ENCODE measurements around the gene SHISA9.

The SHISA9 gene

GRCh38 chr16:12879812-12880211, 21.6 kb upstream of the SHISA9 start:
- Mint-ChIP-seq H3K27me3 (peaks cover 17% of the 10 kb centered on the region), H3K4me1 (no peaks in the 10 kb centered on the region), H3K27ac (ENCODE audit: low read depth) (no peak overlapping the region), H3K4me3 (no peak overlapping the region), H3K36me3 (ENCODE audit: insufficient read depth) (no peaks in the 10 kb centered on the region), H3K9me3 (no peaks in the 10 kb centered on the region)
- ATAC-seq (replicated peaks; ENCODE audit: extremely low read depth, poor library complexity, severe bottlenecking), result no peak
- no peak for DNase-seq (ENCODE audit: low spot score in 2 of 2)

- no peak overlapping the region for H3K27ac Mint-ChIP-seq (ENCODE audit: low read depth)
- no peaks in the 10 kb centered on the region for H3K36me3 Mint-ChIP-seq (ENCODE audit: insufficient read depth)
- H3K4me1 Mint-ChIP-seq, result no peaks in the 10 kb centered on the region
- ATAC-seq (replicated peaks; ENCODE audit: extremely low read depth, poor library complexity, severe bottlenecking) (no peak), DNase-seq (ENCODE audit: low spot score in 2 of 2) (no peak)
- H3K27me3 Mint-ChIP-seq, result peaks cover 17% of the 10 kb centered on the region
- H3K4me3 Mint-ChIP-seq, result no peak overlapping the region
- H3K9me3 Mint-ChIP-seq, result no peaks in the 10 kb centered on the region
These were observed 20.2 kb upstream of the SHISA9 start for GRCh38 chr16:12881182-12881581.

- Mint-ChIP-seq H3K27me3 (peaks cover 16% of the 10 kb centered on the region), H3K4me1 (no peaks in the 10 kb centered on the region), H3K27ac (ENCODE audit: low read depth) (no peak overlapping the region), H3K36me3 (ENCODE audit: insufficient read depth) (no peaks in the 10 kb centered on the region), H3K4me3 (no peak overlapping the region), H3K9me3 (no peaks in the 10 kb centered on the region)
- ATAC-seq (replicated peaks; ENCODE audit: extremely low read depth, poor library complexity, severe bottlenecking) (no peak), DNase-seq (ENCODE audit: low spot score in 2 of 2) (no peak)
These were observed 19.7 kb upstream of the SHISA9 start for GRCh38 chr16:12881740-12882139.

- Mint-ChIP-seq H3K4me1 (no peaks in the 10 kb centered on the region), H3K27ac (ENCODE audit: low read depth) (no peak overlapping the region), H3K4me3 (no peak overlapping the region), H3K36me3 (ENCODE audit: insufficient read depth) (no peaks in the 10 kb centered on the region), H3K9me3 (no peaks in the 10 kb centered on the region), H3K27me3 (peaks cover 18% of the 10 kb centered on the region)
- ATAC-seq (replicated peaks; ENCODE audit: extremely low read depth, poor library complexity, severe bottlenecking), result no peak
- no peak for DNase-seq (ENCODE audit: low spot score in 2 of 2)
These were observed 15.7 kb upstream of the SHISA9 start for GRCh38 chr16:12885742-12886141.

GRCh38 chr16:12891836-12892235, 9.6 kb upstream of the SHISA9 start:
- DNase-seq (ENCODE audit: low spot score in 2 of 2), result no peak
- no peak overlapping the region for H3K27ac Mint-ChIP-seq (ENCODE audit: low read depth)

GRCh38 chr16:12893050-12893750, 8.2 kb upstream of the SHISA9 start:
- Mint-ChIP-seq H3K4me3 (no peak overlapping the region), H3K27me3 (peaks cover 21% of the 10 kb centered on the region), H3K4me1 (no peaks in the 10 kb centered on the region), H3K9me3 (no peaks in the 10 kb centered on the region), H3K27ac (ENCODE audit: low read depth) (no peak overlapping the region), H3K36me3 (ENCODE audit: insufficient read depth) (no peaks in the 10 kb centered on the region)
- DNase-seq (ENCODE audit: low spot score in 2 of 2) (no peak), ATAC-seq (replicated peaks; ENCODE audit: extremely low read depth, poor library complexity, severe bottlenecking) (no peak)

More at GRCh38 chr16:12891836-12892235, 9.6 kb upstream of the SHISA9 start:
- H3K9me3 Mint-ChIP-seq, result no peaks in the 10 kb centered on the region
- H3K36me3 Mint-ChIP-seq (ENCODE audit: insufficient read depth), result no peaks in the 10 kb centered on the region
- H3K4me3 Mint-ChIP-seq, result no peak overlapping the region
- peaks cover 31% of the 10 kb centered on the region for H3K27me3 Mint-ChIP-seq
- no peaks in the 10 kb centered on the region for H3K4me1 Mint-ChIP-seq
- no peak for ATAC-seq (replicated peaks; ENCODE audit: extremely low read depth, poor library complexity, severe bottlenecking)

GRCh38 chr16:12896562-12896961, 4.8 kb upstream of the SHISA9 start:
- ATAC-seq (replicated peaks; ENCODE audit: extremely low read depth, poor library complexity, severe bottlenecking), result no peak

GRCh38 chr16:12898551-12898950, 2.8 kb upstream of the SHISA9 start:
- DNase-seq (ENCODE audit: low spot score in 2 of 2) (no peak), ATAC-seq (replicated peaks; ENCODE audit: extremely low read depth, poor library complexity, severe bottlenecking) (no peak)
- Mint-ChIP-seq H3K27me3 (peaks cover 40% of the 10 kb centered on the region), H3K27ac (ENCODE audit: low read depth) (no peak overlapping the region), H3K9me3 (no peaks in the 10 kb centered on the region), H3K4me3 (no peak overlapping the region), H3K36me3 (ENCODE audit: insufficient read depth) (no peaks in the 10 kb centered on the region), H3K4me1 (no peaks in the 10 kb centered on the region)

More at GRCh38 chr16:12896562-12896961, 4.8 kb upstream of the SHISA9 start:
- Mint-ChIP-seq H3K4me1 (no peaks in the 10 kb centered on the region), H3K4me3 (no peak overlapping the region), H3K36me3 (ENCODE audit: insufficient read depth) (no peaks in the 10 kb centered on the region), H3K9me3 (no peaks in the 10 kb centered on the region), H3K27ac (ENCODE audit: low read depth) (no peak overlapping the region), H3K27me3 (peaks cover 39% of the 10 kb centered on the region)
- no peak for DNase-seq (ENCODE audit: low spot score in 2 of 2)

GRCh38 chr16:12899529-12900143, 1.8 kb upstream of the SHISA9 start:
- no peak for ATAC-seq (replicated peaks; ENCODE audit: extremely low read depth, poor library complexity, severe bottlenecking)
- Mint-ChIP-seq H3K4me3 (no peak overlapping the region), H3K27me3 (peaks cover 48% of the 10 kb centered on the region), H3K36me3 (ENCODE audit: insufficient read depth) (no peaks in the 10 kb centered on the region), H3K4me1 (no peaks in the 10 kb centered on the region), H3K9me3 (no peaks in the 10 kb centered on the region), H3K27ac (ENCODE audit: low read depth) (no peak overlapping the region)
- no peak for DNase-seq (ENCODE audit: low spot score in 2 of 2)

- DNase-seq (ENCODE audit: low spot score in 2 of 2) (no peak), ATAC-seq (replicated peaks; ENCODE audit: extremely low read depth, poor library complexity, severe bottlenecking) (no peak)
- peaks cover 51% of the 10 kb centered on the region for H3K27me3 Mint-ChIP-seq
- H3K27ac Mint-ChIP-seq (ENCODE audit: low read depth), result no peak overlapping the region
- H3K4me1 Mint-ChIP-seq, result no peaks in the 10 kb centered on the region
- H3K4me3 Mint-ChIP-seq, result no peak overlapping the region
- H3K36me3 Mint-ChIP-seq (ENCODE audit: insufficient read depth), result no peaks in the 10 kb centered on the region
- no peaks in the 10 kb centered on the region for H3K9me3 Mint-ChIP-seq
These were observed 1.2 kb upstream of the SHISA9 start for GRCh38 chr16:12900156-12900555.

GRCh38 chr16:12900599-12901203, 697 bp upstream of the SHISA9 start:
- Mint-ChIP-seq H3K4me3 (no peak overlapping the region), H3K4me1 (no peaks in the 10 kb centered on the region), H3K27me3 (peaks cover 56% of the 10 kb centered on the region), H3K27ac (ENCODE audit: low read depth) (no peak overlapping the region), H3K9me3 (no peaks in the 10 kb centered on the region), H3K36me3 (ENCODE audit: insufficient read depth) (no peaks in the 10 kb centered on the region)
- ATAC-seq (replicated peaks; ENCODE audit: extremely low read depth, poor library complexity, severe bottlenecking) (no peak), DNase-seq (ENCODE audit: low spot score in 2 of 2) (no peak)

- no peaks in the 10 kb centered on the region for H3K36me3 Mint-ChIP-seq (ENCODE audit: insufficient read depth)
- DNase-seq (ENCODE audit: low spot score in 2 of 2), result no peak
- no peak overlapping the region for H3K4me3 Mint-ChIP-seq
- H3K4me1 Mint-ChIP-seq, result no peaks in the 10 kb centered on the region
- no peaks in the 10 kb centered on the region for H3K9me3 Mint-ChIP-seq
- no peak overlapping the region for H3K27ac Mint-ChIP-seq (ENCODE audit: low read depth)
- H3K27me3 Mint-ChIP-seq, result peaks cover 56% of the 10 kb centered on the region
- ATAC-seq (replicated peaks; ENCODE audit: extremely low read depth, poor library complexity, severe bottlenecking), result no peak
These were observed 198 bp upstream of the SHISA9 start for GRCh38 chr16:12901204-12901596.

Measured in central memory CD8-positive, alpha-beta T cell (primary cell).